HG02610 (cell line): ENCODE data around the gene GTF2B.
"Not testable (repeated sequence)": the region's sequence is repeated elsewhere in the genome, so short reads cannot be mapped to it uniquely, and the experiment has no call there.

Experiments
- ATAC-seq: cut with Tn5 transposase; IDR thresholded peaks from one replicate; pipeline ENCODE4 v1.9.1; 2021; ENCODE audit warnings: mild to moderate bottlenecking, moderate library complexity; ENCODE audit not compliant: unreplicated experiment

Gene GTF2B, protein sequence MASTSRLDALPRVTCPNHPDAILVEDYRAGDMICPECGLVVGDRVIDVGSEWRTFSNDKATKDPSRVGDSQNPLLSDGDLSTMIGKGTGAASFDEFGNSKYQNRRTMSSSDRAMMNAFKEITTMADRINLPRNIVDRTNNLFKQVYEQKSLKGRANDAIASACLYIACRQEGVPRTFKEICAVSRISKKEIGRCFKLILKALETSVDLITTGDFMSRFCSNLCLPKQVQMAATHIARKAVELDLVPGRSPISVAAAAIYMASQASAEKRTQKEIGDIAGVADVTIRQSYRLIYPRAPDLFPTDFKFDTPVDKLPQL

DNA sequence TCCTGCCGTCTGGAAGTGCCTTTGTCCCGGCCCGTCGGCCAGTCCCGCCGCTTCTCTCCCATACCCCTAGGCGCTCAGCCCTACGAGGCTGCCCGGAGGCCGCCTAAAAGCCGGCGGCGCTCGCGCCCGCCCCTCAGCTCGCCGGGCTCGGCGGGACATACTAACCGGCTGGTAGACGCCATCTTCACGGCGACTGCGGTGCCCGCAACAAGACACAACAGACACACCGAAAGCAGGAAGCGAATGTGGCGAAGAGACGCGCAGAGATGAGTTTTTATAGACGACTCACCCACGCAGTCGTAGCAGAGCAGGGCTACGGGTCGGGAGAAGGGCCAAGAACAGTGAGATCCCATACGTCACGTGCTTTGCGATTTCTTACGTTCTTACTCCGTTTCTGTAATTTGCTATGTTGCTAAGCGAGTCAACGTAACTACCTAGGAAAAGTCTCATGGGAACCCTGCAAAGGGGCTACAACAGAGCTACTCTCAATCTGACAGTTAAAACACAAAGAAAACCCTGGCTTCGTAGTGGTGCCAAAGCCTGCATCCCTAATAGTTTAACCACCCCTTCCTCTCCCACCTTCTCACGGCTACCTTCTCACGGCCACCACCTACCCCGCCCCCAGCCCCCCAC is at the start of gene GTF2B:
Gene GTF2B (minus strand): TSS at position 250 of the 633 bp plus-strand sequence. CDS start 68 bp downstream, at position 182.
- ATAC-seq = peak; percentile 80

DNA sequence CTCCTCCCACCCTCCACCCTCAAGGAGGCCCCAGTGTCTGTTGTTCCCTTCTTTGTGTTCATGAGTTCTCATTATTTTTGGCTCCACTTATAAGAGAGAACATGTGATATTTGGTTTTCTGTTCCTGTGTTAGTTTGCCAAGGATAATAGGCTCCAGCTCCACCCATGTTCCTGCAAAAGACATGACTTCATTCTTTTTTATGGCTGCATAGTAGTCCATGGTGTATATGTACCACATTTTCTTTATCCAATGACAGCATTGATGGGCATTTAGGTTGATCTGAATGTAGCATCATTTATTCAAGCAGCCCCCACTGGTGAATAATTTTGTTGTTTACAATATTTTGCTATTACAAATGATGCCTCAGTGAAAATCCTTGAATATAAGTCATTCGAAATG is 47.2 kb upstream of the GTF2B start:
- ATAC-seq = not testable (repeated sequence)

DNA sequence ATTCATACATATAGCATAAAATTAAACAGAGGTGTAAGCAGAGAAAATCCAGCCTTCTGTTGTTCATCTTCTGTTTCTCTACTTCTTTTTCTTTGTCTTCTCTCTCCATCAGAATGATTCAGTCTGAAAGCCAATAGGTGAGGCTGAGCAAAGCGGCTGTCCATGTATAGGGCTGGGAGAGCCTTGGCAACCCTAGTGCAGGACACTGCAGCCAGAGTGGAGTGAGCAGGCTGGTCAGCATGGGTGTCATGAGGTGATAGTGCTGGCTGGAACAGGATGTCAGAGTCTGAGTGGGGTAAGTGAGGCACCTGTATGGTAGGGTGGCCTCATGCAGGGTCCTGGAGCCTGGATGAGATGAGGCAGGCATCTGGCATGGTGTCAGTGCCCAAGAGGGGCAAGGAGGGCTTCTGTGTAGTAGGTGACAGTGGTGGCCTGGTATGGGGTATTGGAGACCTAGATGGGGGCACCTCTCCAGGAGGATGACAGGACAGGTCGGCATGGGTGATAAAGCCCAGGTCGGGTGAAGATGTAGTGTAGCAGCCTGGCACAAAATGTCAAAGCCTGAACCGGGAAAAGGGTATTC is 45.5 kb upstream of the GTF2B start:
- ATAC-seq = no peak

DNA sequence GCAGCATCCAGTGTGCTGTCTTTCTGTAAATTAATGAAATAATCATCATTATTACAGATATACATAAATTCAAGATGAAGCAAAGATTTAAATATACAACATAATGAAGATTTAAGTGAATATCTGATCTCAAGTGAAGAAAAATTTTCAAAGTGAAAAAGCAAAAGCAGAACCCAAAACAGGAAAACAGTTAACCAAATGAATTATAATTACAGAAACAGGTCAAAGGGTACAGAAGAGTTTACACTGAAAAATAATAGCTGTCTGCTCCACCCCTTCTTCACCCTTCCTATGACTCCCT is 44.8 kb upstream of the GTF2B start:
- ATAC-seq = no peak

DNA sequence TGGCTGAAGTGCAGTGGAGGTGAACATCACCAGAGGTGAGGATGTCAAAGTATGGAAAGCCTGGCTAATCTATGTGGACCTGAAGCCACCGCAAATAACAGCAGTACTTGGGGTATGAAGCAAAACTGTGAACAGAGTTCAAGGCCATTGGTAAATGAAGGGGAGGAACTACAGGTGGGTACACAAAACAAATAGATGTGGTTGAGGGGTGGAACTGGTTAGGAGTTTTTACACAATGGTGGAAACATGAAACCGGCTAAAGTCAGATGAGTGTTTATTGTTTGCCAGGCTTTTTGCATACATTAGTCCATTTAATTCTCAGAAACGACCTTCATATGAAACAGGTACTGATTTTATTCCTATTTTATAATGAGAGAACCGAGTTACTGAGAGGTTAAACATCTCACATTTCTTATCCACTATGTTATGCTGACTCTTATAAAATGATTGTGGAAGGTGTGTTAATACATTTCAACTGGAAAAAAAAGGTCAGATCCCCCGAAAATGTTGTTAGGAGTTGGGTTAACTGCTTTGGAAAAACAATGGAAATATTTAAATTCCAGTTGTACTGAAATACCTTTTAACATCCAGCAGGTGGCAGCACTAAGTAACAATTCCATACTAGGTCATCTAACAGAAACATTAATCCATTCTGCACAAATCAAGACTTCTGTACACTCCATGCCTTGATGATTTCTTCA is 44.3 kb upstream of the GTF2B start:
- ATAC-seq = no peak

DNA sequence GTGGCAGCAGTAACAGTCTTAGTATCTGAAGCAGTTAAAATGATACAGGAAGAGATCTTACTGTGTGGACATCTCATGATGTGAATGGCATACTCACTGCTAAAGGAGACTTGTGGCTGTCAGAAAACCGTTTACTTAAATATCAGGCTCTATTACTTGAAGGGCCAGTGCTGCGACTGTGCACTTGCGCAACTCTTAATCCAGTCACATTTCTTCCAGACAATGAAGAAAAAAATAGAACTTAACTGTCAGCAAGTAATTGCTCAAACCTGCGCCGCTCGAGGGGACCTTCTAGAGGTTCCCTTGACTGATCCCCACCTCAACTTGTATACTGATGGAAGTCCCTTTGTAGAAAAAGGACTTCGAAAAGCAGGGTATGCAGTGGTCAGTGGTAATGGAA is 38.8 kb upstream of the GTF2B start:
- ATAC-seq = not testable (repeated sequence)

DNA sequence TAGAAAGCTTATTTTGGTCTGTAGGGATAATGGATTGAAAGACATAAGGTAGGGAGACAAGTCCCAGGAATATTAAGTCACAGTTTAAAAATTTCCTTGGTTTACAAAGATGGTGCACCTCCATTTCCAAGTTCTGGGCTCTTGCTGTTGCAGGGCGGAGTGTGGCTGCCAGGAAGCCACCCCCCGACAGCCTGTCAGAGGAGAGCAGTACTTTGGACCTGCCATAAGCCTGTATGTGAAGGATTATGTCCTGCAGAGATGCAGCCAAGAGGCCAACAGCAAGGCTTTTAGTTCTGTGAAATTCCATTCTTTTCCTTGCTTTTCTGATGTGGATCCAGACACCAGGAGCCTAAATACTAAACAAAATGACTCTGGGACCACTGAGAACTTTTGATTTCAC is 31.9 kb upstream of the GTF2B start:
- no peak for ATAC-seq

DNA sequence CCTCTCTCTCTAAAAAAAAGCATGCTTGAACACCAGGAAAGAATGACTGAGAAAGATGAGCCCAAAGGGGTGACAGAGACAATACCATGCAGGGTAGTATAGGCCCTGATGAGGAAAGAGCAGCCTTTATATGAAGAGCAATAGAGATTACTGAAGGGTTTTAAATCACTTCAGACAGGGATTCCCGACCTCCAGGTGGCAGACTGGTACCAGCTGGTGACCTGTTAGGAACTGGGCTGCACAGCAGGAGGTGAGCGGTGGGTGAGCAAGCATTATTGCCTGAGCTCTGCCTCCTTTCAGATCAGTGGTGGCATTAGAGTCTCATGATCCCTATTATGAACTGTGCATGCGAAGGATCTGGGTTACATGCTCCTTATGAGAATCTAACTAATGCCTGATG is 30.8 kb upstream of the GTF2B start:
- ATAC-seq = no peak

DNA sequence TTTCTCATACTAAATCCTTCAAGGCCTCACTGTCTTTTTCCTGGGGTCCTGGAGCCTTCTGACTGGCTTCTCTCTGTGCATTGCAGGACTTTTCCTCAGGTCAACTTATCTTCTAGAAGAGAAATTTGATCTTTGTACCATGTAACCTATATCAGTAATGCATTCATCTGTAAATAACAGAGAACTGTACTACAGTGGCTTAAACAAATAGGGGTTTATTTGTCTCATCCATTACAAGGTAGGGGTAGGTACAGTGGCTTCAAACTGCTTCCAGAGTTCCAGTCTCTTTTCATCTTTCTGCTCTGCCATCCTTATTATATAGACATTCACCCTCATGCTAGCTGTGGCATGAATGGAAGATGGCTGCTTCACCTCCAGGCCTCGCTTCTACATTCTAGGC is 29.5 kb upstream of the GTF2B start:
- ATAC-seq = no peak

DNA sequence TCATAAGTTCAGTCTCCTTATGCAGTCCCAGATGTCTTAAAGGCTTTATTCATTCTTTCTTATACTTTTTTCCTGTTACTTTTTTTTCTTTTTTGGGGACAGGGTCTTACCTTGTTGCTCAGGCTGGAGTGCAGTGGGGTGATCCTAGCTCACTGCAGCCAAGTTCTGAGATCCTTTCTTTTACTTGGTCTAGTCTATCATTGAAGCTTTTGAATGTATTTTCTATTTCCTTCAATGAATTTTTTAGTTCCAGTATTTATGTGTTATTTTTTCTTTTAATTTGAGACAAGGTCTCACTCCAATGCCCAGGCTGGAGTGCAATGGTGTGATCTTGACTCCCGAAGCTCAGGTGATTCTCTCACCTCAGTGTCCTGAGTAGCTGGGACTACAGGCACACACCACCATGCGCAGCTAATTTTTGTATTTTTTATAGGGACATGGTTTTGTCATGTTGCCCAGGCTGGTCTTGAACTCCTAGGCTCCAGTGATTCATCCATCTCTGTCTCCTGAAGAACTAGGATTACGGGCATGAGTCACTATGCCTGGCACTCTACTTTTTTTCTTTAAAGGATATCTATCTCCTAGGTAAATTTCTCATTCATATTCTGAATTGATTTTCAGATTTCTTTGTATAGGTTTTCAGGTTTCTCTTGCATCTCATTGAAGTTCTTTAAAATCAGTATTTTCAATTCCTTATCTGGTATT is 26.1 kb upstream of the GTF2B start:
- ATAC-seq = no peak

DNA sequence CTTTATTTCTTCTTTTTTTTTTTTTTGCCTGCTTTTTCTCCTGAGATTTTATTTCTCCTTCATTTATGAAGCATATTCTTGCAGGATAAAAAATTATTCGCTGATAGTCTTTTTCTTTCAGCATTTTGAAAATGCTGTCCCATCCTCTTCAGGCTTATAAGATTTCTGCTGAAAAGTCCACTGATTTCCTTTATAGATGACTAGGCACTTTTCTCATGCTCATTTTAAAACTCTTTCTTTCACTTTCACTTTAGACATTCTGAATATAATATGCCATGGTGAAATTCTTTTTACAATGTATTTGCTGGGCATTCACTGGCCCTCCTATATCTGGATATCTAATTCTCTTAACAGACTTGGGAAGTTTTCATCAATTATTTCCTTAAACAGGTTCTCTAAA is 25.5 kb upstream of the GTF2B start:
- ATAC-seq = no peak

DNA sequence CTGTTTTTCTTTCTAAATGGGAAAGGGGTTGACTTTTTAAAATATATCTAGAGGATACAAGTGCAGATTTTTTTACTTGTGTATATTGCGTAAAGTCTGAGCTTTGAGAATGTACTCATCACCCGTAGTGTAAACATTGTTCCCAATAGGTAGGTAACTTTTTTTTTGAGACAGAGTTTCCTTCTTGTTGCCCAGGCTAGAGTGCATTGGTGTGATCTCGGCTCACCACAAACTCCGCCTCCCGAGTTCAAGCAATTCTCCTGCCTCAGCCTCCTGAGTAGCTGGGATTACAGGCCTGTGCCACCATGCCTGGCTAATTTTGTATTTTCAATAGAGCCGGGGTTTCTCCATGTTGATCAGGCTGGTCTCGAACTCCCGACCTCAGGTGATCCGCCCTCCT is 20.4 kb upstream of the GTF2B start:
- not testable (repeated sequence) for ATAC-seq

DNA sequence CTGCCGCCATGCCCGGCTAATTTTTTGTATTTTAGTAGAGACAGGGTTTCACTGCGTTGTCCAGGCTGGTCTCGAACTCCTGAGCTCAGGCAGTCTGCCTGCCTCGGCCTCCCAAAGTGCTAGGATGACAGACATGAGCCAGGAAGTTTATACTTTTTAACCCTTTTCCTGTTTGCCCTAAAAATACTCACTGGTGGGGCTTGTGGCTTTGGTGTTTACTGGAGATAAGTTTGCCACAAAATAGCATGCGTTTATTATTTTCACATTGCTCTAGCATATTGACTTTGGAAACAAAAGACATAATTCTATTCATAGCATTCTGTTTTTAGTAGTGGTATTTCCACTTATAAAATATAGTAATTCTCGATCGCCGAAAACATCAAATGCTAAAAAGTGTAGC is 19.8 kb upstream of the GTF2B start:
- no peak for ATAC-seq

DNA sequence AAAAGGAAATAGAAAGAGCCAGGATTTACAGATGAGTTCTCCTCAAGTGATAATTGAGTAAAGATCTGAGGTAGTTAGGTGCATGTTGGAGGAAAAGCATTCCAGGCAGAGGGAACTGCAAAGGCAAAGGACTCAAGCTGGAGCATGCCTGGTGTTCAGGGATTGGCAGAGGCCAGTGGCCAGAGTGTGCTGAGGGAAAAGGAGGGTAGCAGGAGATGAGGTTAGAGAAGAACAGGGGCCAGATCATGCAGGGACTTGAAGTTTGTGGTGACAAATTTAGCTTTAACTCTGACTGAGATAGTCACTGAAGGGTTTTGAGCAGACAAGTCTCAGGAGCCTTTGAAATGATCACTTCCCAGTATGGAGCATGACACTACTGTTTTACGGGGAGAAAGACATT is 19.0 kb upstream of the GTF2B start:
- ATAC-seq = no peak

DNA sequence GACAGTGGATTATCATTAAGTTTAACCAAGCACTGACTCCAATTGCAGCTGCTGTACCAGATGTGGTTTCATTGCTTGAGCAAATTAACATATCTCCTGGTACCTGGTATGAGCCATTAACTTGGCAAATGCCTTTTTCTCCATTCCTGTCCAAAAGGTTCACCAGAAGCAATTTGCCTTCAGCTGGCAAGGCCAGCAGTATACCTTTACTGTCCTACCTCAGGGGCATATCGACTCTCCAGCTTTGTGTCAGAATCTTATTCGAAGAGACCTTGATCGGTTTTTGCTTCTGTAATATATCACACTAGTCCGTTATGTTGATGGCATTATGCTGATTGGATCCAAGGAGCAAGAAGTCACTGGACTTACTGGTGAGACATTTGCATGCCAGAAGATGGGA is 9.5 kb upstream of the GTF2B start:
- ATAC-seq = no peak

DNA sequence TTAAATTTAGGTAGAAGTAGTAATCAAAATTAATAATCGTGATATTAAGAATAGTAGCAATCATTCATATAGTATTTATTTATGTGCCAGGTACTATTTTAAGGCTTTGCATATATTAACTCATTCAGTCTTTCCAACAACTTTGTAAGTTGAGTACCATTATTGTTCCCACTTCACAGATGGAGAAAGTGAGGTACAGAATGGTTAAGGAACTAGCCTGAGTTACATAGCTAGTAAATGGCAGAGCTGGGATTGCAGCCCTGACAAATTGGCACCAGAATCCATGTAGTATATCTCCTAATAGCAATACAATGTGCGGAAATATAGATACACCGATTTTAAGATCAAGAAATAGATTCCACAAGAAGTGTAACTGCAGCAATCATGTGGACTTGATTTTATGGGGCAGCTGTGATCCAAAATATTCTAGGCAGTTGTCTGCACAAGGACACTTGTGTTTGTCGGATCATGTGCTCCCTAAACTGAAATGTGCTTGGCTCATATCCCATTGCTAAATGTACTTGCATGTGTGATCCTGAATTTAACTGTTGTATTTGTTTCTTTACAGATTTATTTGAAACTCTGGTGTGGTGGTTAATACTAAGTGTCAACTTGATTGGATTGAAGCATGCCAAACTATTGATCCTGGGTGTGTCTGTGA is 5.8 kb upstream of the GTF2B start:
- no peak for ATAC-seq

DNA sequence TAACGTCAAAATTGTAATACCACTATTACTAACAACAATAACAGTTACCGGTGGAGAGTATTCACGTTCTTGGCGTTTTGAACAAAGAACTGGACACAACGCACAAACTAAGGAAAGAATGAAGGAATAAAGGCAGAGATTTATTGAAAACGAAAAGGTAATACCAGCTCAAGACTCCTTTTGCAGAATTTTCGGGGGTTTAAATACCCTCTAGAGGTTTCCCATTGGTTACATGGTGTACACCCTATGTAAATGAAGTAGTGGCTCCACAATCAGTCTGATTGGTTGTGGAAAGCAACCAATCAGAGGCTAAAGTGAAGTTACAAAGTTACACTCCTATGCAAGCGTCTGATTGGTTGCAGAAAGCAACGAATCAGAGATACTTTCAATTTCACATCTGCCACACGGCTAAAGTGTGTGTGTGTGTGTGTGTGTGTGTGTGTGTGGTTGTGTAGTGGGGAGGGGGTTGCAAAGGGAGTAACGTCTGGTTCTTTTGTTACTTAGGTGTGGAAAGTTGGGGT is 1.1 kb upstream of the GTF2B start:
- no peak for ATAC-seq

DNA sequence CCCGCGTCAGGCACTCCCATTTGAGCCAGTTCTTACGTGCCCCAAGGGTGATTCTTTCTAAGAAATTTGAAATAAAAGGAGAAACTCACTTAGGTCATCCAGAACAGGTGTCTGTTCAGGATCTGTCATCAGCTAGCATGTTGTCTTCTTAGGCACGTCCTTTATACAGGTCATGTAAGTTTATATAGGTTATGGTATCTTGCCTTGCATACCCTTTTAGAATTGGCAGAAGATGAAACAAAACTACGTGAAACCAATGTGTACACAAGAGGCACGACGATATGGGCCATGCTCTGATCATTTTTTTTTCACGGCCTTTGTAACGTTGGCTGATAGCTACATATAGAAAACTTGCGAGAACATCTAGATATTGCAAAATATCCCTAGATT is 579 bp upstream of the GTF2B start:
- no peak for ATAC-seq

DNA sequence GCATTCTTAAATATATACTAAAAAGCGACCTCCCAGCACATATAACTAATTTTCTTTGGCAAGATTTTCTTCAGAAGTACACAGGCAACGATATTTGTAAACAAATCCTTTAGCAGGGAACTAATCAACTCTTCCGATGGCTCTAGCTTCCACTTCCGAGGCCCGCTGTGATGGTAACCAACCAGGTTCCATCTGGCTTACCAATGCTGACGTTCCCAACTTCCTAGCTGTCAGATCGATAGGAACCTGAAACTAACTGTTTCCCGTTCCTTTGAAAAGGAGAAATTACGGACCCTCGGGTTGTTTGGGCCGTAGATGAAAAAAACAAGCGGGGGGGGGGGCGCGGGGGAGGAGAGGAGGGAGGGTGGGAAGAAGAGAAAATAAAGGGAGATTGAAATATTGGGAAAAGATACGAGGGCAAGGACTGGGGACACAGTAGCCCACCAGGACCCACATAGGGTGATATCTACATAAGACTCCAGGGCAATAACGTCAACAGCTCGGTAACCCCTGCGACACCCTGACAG is 513 bp downstream of the GTF2B start:
- no peak for ATAC-seq

DNA sequence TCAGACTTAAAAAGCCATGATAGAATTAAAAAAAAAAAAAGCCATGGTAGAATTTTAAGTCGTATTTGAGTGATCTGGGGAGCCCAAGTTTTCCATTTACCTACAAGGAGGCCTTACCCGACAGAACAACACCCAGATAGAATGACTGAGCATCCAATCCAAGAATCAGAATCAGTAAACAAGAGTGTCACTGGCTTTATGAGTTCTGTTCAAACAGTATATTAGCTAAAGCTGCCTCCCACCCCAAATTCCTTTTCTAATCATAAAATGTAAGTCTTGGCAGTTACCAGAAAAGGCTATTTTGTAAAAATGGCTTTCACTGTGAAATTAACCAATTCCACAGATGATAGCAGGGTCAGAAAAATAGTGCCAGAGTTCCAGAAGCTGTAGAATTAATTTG is 1.2 kb downstream of the GTF2B start:
- no peak for ATAC-seq
